ENCODE results near the gene SCNN1A.
A peak's percentile ranks its signal among the peaks of the same experiment; 100 is the strongest.

SCNN1A gene

DNA sequence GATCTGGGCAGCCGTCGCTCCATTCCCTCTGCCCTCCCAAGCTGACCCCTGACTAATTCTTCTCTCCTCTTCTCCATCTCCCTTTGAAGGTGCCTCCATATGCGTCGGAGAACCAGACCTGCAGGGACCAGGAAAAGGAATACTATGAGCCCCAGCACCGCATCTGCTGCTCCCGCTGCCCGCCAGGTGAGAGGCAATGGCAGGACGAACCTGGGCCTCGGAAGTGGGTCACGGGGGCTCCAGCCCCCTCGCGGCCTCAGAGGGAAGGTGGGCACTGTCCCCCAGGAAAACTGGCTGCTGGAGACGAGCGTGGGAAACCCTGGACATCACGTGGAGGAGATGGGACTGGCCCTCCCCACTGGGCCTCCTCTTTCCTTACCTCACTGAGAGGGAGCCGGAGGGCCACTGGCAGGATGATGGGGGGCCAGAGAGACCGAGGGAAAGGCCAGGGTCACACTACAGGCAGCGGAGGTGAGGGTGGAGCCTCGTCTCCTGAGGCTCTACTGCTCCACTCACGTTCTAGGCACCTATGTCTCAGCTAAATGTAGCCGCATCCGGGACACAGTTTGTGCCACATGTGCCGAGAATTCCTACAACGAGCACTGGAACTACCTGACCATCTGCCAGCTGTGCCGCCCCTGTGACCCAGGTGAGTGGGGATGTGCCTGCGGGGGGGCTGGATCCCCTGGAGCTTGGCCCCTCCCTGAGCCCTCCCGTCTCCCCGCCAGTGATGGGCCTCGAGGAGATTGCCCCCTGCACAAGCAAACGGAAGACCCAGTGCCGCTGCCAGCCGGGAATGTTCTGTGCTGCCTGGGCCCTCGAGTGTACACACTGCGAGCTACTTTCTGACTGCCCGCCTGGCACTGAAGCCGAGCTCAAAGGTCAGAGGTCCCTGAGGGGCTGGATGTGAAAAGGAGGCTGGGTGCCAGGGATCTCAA, 9.4 kb upstream of the SCNN1A start:
- DNase-seq (ENCODE audit: low spot score), result no peak

GRCh38 chr12:6383572-6384498, 8.5 kb upstream of the SCNN1A start, which contains the start of gene LTBR:
Gene LTBR, plus strand, starts transcription at chr12:6384162. Its CDS starts 197 bp downstream, at chr12:6384359.
- DNase-seq (ENCODE audit: low spot score), result peak; percentile 88

- DNase-seq (ENCODE audit: low spot score), result no peak
Measured at GRCh38 chr12:6382982-6383381, 7.6 kb upstream of the SCNN1A start.

DNA sequence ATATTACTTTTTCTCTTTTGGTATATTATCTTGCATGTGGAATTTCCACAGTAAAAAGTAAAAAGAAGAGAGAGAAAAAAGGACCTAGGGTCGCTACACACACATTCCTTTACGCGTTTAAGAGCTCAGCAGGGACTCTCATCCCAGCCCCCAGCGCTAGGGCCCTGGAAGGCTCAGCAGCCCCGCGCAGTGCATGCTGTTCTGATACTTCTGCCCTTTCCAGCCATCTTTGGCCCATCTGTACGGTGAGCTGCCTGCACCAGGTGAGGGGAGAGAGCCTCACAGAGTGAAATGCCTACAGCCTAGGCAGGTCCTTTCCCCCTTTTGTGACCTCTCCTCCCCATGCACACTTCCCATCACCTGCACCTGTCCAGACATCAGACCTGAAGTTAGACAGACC, 7.0 kb upstream of the SCNN1A start:
- DNase-seq (ENCODE audit: low spot score), result no peak

GRCh38 chr12:6380141-6381121, 5.1 kb upstream of the SCNN1A start:
- no peak for DNase-seq (ENCODE audit: low spot score)

GRCh38 chr12:6378709-6379472, 3.5 kb upstream of the SCNN1A start:
- DNase-seq (ENCODE audit: low spot score), result no peak

- DNase-seq (ENCODE audit: low spot score), result no peak
Measured at GRCh38 chr12:6377667-6377994, 2.3 kb upstream of the SCNN1A start.

GRCh38 chr12:6376870-6377666, 1.7 kb upstream of the SCNN1A start:
- no peak for DNase-seq (ENCODE audit: low spot score)

DNA sequence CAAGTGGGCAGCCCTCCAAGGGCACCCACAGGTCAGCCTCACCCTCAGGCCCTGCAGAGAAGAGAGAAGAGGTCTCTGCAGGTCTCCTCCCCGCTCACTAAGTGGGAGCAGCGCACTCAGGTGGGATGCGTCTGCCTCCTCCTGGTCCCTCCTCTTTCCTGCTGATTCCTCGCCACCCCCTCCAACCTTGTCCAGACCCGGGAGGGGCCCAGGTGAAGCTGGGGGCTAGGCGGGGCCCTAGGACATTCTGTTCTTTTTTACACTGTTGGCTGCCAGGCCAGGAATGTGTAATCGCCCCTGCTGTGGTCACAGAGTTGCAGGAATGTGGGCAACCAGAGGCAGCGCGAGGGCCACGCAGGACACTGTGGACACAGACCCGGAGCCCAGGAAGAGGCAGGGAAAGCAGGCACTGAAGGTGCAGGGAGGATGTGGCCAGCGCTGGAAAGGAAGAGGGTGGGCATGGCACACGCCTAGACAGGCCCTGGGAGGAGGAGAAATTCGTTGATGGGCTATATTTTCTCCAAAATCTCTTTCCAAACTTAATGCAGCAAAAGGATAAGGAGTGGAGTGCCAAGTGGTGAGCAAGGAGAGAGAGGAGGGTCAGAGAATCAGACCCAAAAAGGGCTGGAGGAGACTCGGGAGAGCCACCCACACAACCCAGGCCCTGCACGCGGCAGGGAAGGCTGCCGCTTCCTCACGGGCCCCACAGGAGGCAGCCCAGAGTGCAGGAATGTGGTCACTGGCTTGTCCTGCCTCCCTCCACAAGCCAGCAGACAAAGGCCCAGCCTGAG, 911 bp upstream of the SCNN1A start:
- DNase-seq (ENCODE audit: low spot score), result peak; percentile 93

- no peak for DNase-seq (ENCODE audit: low spot score)
Measured at GRCh38 chr12:6374786-6375160, 590 bp downstream of the SCNN1A start.

DNA sequence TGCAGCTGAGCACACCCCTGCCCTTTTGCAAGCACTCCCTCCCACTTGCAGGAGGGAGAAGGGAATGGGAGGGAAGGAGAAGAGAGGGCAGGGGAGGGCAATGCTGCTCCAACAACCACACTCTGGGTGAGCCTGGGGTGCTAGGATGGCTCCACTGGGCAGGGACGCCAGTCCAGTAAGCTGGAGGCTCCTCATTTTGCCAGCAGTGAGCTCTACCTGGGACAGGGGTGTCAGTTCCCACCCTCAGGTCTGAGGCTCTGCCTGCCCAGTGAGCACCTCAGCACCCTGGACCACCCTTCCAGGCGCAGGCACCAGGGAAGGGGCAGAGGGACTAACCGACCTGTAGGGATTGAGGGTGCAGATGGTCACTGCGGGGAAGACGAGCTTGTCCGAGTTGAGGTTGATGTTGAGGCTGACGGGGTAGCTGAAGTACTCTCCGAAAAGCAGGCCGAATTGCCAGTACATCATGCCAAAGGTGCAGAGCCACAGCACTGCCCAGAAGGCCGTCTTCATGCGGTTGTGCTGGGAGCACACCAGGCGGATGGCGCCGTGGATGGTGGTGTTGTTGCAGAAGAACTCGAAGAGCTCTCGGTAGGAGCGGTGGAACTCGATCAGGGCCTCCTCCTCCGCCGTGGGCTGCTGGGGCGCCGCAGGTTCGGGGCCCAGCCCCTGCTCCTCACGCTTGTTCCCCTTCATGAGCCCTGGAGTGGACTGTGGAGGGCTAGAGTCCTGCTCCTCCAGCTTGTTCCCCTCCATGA, 1.2 kb downstream of the SCNN1A start:
- no peak for DNase-seq (ENCODE audit: low spot score)

- no peak for DNase-seq (ENCODE audit: low spot score)
Measured at GRCh38 chr12:6373022-6373787, 2.2 kb downstream of the SCNN1A start.

GRCh38 chr12:6372403-6373003, 2.9 kb downstream of the SCNN1A start:
- DNase-seq (ENCODE audit: low spot score), result peak; percentile 64

- DNase-seq (ENCODE audit: low spot score), result peak; percentile 95
Measured at GRCh38 chr12:6370994-6371754, 4.2 kb downstream of the SCNN1A start.

DNA sequence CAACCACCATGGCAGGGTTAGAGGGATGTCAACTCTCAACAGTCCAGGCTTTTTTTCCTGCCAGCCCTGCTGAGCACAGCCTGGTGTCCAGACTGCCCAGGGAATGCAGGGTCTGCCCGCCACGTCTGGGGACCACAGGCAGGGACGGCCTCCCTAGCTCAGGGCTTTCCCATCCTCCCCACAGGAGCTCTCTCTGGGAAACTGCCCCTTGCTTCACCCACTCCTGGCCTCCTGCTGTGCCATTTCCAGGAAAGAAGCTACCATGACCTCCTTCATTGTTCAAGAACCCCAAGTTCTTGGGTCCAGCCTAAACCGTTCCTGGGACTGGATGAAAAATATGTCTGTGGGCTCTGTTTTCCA, 4.8 kb downstream of the SCNN1A start:
- DNase-seq (ENCODE audit: low spot score), result no peak

GRCh38 chr12:6369916-6370575, 5.3 kb downstream of the SCNN1A start:
- DNase-seq (ENCODE audit: low spot score), result no peak
